SJCRH30 (cell line): ENCODE measurements around the gene BTBD18. TPM values are rescaled to one million over a fixed set of nuclear protein-coding genes. Genes with fewer than 3 reads are reported as not detected.

ENCODE experiments used
- total RNA-seq: library from RNA; depleted of rRNA; stranded (reverse); fragments of >200 nt; shearing (Covaris generic); gene quantifications from 2 replicates; pipeline ENCODE4 v1.2.3, GENCODE V29; 2014; rRNA removed

The BTBD18 gene
- total RNA-seq, 1 experiment from 2014 or later: 0.02 TPM

Other genes with a start within 250 kb of the BTBD18 start
- gene SLC43A1, start 236.1 kb downstream of the BTBD18 start, total RNA-seq: 8.8 and 9.5 TPM in 2 replicates
- gene TIMM10, start 221.1 kb downstream of the BTBD18 start, total RNA-seq: 93.2 and 147 TPM in 2 replicates
- 4.5 and 5.6 TPM in 2 replicates for gene SMTNL1, start 214.2 kb downstream of the BTBD18 start, total RNA-seq
- 36.9 and 39.9 TPM in 2 replicates for gene UBE2L6, start 184.1 kb downstream of the BTBD18 start, total RNA-seq
- 12.3 and 13.8 TPM in 2 replicates for gene SERPING1, start 154.1 kb downstream of the BTBD18 start, total RNA-seq
- 0.04 TPM in 1 of 2 replicates, not detected in the other for gene YPEL4, start 101.9 kb downstream of the BTBD18 start, total RNA-seq
- 26.5 and 27.4 TPM in 2 replicates for gene CLP1, start 94.1 kb downstream of the BTBD18 start, total RNA-seq
- 45.6 and 46.6 TPM in 2 replicates for gene ZDHHC5, start 83.7 kb downstream of the BTBD18 start, total RNA-seq
- gene MED19, start 39.6 kb downstream of the BTBD18 start, total RNA-seq: 28.1 and 28.6 TPM in 2 replicates
- 125 and 132 TPM in 2 replicates for gene TMX2, start 39.2 kb downstream of the BTBD18 start, total RNA-seq
- gene SELENOH, start 10.3 kb downstream of the BTBD18 start, total RNA-seq: 116 and 133 TPM in 2 replicates
- 94.9 and 95.9 TPM in 2 replicates for gene CTNND1, start 10.0 kb upstream of the BTBD18 start, total RNA-seq